Glutamatergic neuron (in vitro differentiated cells): ENCODE measurements around the gene MARS1. TPM values are rescaled to one million over a fixed set of nuclear protein-coding genes. Genes with fewer than 3 reads are reported as not detected.
A peak's percentile ranks its signal among the peaks of the same experiment; 100 is the strongest.

Experiments
- DNase-seq: peaks from one replicate; pipeline ENCODE4 v3.0.0; 2022
- H3K27ac Mint-ChIP-seq: one replicate; pipeline ENCODE4 v1.8.0; 2020; ENCODE audit warnings: mild to moderate bottlenecking, mixed read lengths, inconsistent platforms; ENCODE audit not compliant: unreplicated experiment
- H3K27me3 Mint-ChIP-seq: one replicate; pipeline ENCODE4 v1.8.0; 2020; ENCODE audit warnings: mild to moderate bottlenecking, moderate library complexity, mixed read lengths, inconsistent platforms; ENCODE audit not compliant: unreplicated experiment
- H3K36me3 Mint-ChIP-seq: one replicate; pipeline ENCODE4 v1.8.0; 2020; ENCODE audit warnings: mild to moderate bottlenecking, mixed read lengths, inconsistent platforms; ENCODE audit not compliant: unreplicated experiment
- H3K4me1 Mint-ChIP-seq: one replicate; pipeline ENCODE4 v1.8.0; 2020; ENCODE audit warnings: mild to moderate bottlenecking, low read depth, mixed read lengths, inconsistent platforms; ENCODE audit not compliant: unreplicated experiment
- H3K4me3 Mint-ChIP-seq: one replicate; pipeline ENCODE4 v1.8.0; 2020; ENCODE audit warnings: mild to moderate bottlenecking, mixed read lengths, inconsistent platforms; ENCODE audit not compliant: unreplicated experiment
- H3K9me3 Mint-ChIP-seq: one replicate; pipeline ENCODE4 v1.8.0; 2020; ENCODE audit warnings: mild to moderate bottlenecking, moderate library complexity, mixed read lengths, inconsistent platforms; ENCODE audit not compliant: unreplicated experiment
- CTCF ChIP-seq: fragments of 200-600 bp; sonication (generic); IDR thresholded peaks from one replicate; pipeline ENCODE4 v1.5.0; 2021; ENCODE audit not compliant: partially characterized antibody, unreplicated experiment
- total RNA-seq: library from RNA; stranded (reverse); fragmentation: NEBNext Ultra II Directional; extraction: Animal tissue kit (Norgen Biotek cat#: 25700); gene quantifications from one replicate; pipeline ENCODE4 v1.2.1, GENCODE V29; 2021; ENCODE audit not compliant: unreplicated experiment

MARS1 gene
- total RNA-seq, 1 donor from 2014 or later = 870 TPM

DNA sequence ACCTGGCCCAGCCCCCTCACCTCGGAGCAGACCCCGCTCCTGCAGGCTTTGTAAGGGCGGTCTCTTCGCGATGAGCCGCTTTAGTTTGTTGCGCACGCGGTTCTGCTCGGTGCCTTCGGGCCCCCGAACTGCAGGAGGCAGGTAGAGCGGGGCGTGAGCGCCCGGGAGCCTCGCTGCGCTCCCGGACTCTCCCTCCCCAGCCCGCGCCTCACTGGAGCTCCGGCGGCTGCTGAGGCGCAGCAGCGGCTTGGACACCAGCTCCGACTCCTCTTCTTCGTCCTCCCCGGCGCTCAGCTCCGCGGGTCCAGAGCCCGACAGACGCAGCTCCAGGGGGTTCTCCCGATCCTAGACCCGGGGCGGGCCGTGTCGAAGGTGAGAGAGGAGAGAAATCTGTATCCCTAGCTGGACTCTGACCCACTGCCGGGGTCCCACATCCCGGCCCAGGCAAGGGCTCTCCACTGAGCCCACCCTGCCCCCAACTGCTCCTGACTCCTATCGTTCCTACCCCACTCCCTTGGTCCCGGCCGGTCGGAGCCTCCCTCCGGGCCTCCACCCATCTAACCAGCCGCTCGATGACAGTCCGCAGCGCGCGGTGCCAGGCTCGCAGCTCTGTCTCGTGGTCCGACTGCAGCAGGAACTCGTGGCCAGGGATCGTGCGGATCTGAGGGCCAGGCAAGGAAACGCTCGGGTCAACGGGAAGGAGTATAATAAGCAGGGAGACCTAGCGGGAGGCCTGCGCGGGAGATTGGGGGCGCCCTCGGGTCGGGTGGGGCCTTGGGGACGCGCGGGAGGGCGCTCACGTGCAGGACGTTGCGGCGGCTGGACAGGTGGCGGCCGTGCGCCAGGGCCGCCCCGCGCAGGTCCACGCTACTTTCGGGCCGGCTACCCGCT lies 12.4 kb upstream of the MARS1 start:
- DNase-seq = peak; percentile 35

GRCh38 chr12:57476162-57476992 lies 11.5 kb upstream of the MARS1 start:
- peaks cover 5% of the 10 kb centered on the region for H3K9me3 Mint-ChIP-seq
- DNase-seq = no peak
- peaks cover 31% of the 10 kb centered on the region for H3K36me3 Mint-ChIP-seq
- H3K4me3 Mint-ChIP-seq = no peak overlapping the region
- peaks cover 3% of the 10 kb centered on the region for H3K4me1 Mint-ChIP-seq
- peak; percentile 13 for TF ChIP-seq CTCF
- peaks cover 13% of the 10 kb centered on the region for H3K27me3 Mint-ChIP-seq
- no peak overlapping the region for H3K27ac Mint-ChIP-seq

More for the DNA sequence above, 12.4 kb upstream of the MARS1 start:
- Mint-ChIP-seq H3K36me3 (peaks cover 31% of the 10 kb centered on the region), H3K4me1 (peaks cover 3% of the 10 kb centered on the region), H3K9me3 (peaks cover 3% of the 10 kb centered on the region), H3K27me3 (peaks cover 13% of the 10 kb centered on the region), H3K4me3 (no peak overlapping the region), H3K27ac (no peak overlapping the region)
- TF ChIP-seq CTCF = no peak

DNA sequence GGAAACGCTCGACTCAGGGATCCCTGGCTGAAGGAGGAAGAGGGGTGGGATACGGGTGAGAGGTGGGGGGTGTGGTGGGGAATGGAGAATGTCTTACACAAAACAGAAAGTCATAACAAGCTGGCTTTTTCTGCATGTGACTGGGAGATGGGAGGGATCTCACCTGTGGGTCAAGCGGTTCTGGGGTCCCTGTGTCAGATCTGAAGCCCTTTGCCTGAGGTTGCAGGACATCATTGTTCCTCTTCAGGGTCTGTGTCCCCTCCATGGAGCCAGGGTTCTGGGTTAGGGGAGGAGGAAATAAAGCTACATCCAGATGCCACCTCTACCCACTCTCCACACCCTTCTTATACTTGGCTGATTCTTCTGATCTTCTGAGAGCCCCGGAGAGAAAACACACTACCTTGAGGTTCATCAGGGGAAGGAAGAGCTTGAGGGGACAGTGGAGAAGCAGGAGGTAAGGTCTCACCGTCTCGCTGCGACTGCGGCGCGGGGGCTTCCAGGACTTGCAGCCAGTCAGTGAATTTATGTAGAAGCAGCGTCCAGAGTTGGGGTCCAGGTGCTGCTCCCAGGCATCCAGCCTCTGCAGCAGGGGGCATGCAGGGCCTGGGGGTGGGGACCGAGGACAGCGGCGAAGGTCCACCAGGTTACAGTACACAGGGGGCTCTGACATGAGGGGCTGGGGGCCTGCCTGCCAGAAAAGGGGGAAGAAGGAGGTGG lies 10.7 kb upstream of the MARS1 start:
- peaks cover 13% of the 10 kb centered on the region for H3K27me3 Mint-ChIP-seq
- peaks cover 31% of the 10 kb centered on the region for H3K36me3 Mint-ChIP-seq
- H3K4me1 Mint-ChIP-seq = peaks cover 3% of the 10 kb centered on the region
- H3K27ac Mint-ChIP-seq = no peak overlapping the region
- no peak for TF ChIP-seq CTCF
- peaks cover 5% of the 10 kb centered on the region for H3K9me3 Mint-ChIP-seq
- H3K4me3 Mint-ChIP-seq = no peak overlapping the region
- DNase-seq = no peak

GRCh38 chr12:57477710-57478681 lies 9.9 kb upstream of the MARS1 start:
- H3K27me3 Mint-ChIP-seq = peaks cover 13% of the 10 kb centered on the region
- no peak for TF ChIP-seq CTCF
- H3K4me1 Mint-ChIP-seq = peaks cover 3% of the 10 kb centered on the region
- peaks cover 5% of the 10 kb centered on the region for H3K9me3 Mint-ChIP-seq
- no peak overlapping the region for H3K27ac Mint-ChIP-seq
- peaks cover 26% of the 10 kb centered on the region for H3K36me3 Mint-ChIP-seq
- H3K4me3 Mint-ChIP-seq = no peak overlapping the region
- no peak for DNase-seq
